IgD-negative memory B cell (primary cell): ENCODE measurements around the gene FAM83F. TPM values are rescaled to one million over a fixed set of nuclear protein-coding genes. Genes with fewer than 3 reads are reported as not detected.
A peak's percentile ranks its signal among the peaks of the same experiment; 100 is the strongest.

Source experiments
- H3K27ac Mint-ChIP-seq, 3 donors: one replicate each; pipeline ENCODE4 v1.8.0; 2020 to 2022; ENCODE audit warnings: mild to moderate bottlenecking in 3 of 3, mixed read lengths in 3 of 3, moderate library complexity in 1 of 3
- H3K27me3 Mint-ChIP-seq: one replicate; pipeline ENCODE4 v1.8.0; 2021; ENCODE audit warnings: mixed read lengths
- H3K36me3 Mint-ChIP-seq: one replicate; pipeline ENCODE4 v1.8.0; 2020; ENCODE audit warnings: mild to moderate bottlenecking, mixed read lengths
- H3K4me1 Mint-ChIP-seq, 3 donors: one replicate each; pipeline ENCODE4 v1.8.0; 2020 to 2022; ENCODE audit warnings: mixed read lengths in 3 of 3, mild to moderate bottlenecking in 1 of 3
- H3K4me3 Mint-ChIP-seq, 4 donors: one replicate each; pipeline ENCODE4 v1.8.0; 2020 to 2022; ENCODE audit warnings: mild to moderate bottlenecking in 4 of 4, mixed read lengths in 4 of 4, moderate library complexity in 3 of 4
- H3K9me3 Mint-ChIP-seq, 3 donors: one replicate each; pipeline ENCODE4 v1.8.0; 2020 to 2021; ENCODE audit warnings: mixed read lengths in 3 of 3, mild to moderate bottlenecking in 1 of 3
- polyA plus RNA-seq: library from polyadenylated mRNA; unstranded; fragments of 300-500 nt; fragmentation: Illumina TruSeq; gene quantifications from one replicate; pipeline ENCODE4 v1.2.3, GENCODE V29; 2021

The FAM83F gene
- polyA plus RNA-seq, 1 donor from 2014 or later, result not detected

DNA sequence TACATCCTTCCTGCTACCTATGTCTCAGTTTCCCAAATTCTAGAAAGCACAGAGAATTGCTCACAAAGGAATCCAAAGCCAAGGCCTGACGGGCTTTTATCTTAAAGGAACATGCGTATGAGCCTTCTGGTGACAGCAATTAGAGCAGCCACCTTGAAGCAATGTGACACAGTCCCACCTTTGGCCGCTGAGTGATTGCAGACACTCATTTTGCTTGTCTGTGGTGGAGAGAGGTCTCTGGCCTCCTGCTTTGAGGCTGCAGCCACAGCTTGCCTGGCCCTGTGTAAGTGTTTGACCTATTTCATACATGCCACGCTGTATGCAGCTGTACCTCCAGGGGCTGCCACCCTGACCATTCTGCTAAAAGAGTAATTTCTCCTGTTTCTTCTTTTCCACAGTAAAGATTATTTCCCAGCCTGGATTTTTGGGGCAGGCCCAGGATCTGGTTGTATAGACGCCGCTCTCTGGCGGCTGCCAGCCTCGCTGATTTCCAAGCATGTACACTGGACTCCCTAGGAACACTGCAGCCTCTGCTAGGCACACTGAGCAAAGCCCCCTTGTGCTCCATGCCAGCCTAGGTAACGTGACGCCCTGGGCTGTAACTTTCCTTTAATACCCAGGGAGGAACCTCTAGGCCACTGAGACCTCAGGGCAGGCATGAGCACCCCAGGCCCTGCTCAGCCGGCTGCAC lies 35.7 kb upstream of the FAM83F start:
- Mint-ChIP-seq H3K36me3 (peaks cover 11% of the 10 kb centered on the region), H3K27ac (peak overlapping the region in 1 of 3 donors; percentile 68), H3K27me3 (peaks cover 22% of the 10 kb centered on the region), H3K4me1 (peaks cover 12 to 16% (median 15%) of the 10 kb centered on the region in 3 donors), H3K9me3 (no peaks in the 10 kb centered on the region), H3K4me3 (no peak overlapping the region)

DNA sequence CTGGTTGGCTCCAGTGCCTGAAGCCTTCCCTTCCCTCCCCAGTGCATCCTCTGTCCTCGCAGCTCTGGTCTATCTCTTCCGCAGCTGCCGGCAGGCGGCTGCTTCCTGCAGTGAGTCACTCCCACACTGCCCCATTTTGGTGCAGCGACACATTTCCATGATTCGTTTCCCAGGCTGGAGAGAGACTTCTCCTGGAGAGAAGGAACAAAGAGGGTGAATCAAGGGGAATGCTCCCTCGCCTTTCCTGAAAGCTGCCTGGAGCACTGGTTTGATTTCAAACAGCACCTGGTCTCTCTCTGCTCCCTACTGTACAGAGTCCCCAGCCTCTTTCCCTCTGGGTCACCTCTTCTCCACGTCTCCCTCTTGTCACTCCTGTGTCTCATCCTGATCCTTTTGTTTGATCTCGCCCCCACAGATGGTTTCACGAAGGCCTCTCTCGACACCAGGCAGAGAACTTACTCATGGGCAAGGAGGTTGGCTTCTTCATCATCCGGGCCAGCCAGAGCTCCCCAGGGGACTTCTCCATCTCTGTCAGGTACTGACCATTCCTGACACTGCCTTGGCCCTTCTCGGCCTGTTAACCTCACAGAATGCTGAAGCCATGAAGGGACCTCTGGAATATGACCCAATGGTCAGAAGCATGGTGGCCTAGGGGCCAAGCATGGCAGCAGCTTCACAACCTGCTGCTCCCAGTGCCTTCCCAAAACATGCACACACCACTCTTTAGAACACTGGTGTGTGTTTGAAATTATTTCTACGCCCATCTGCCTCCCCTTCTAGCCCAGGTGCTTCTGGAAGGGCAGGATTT lies 34.9 kb upstream of the FAM83F start, which contains the start of gene TMA7B:
Gene TMA7B (plus strand): TSS at position 758 of the 808 bp plus-strand sequence. CDS start 3,978 bp downstream, outside the sequence.
- Mint-ChIP-seq H3K4me1 (peaks cover 12 to 16% (median 15%) of the 10 kb centered on the region in 3 donors), H3K27me3 (peaks cover 25% of the 10 kb centered on the region), H3K4me3 (peak within 1 kb of the TSS in 2 of 4 donors; percentile 41), H3K27ac (peak within 1 kb of the TSS; percentile 63 to 74 (median 68)), H3K36me3 (peaks cover 11% of the 10 kb centered on the region), H3K9me3 (no peaks in the 10 kb centered on the region)

- H3K27me3 Mint-ChIP-seq, result peaks cover 27% of the 10 kb centered on the region
- H3K9me3 Mint-ChIP-seq, result no peaks in the 10 kb centered on the region
- peaks cover 11% of the 10 kb centered on the region for H3K36me3 Mint-ChIP-seq
- H3K4me1 Mint-ChIP-seq, result peaks cover 12 to 16% (median 15%) of the 10 kb centered on the region in 3 donors
- peak overlapping the region in 1 of 4 donors; percentile 66 for H3K4me3 Mint-ChIP-seq
- H3K27ac Mint-ChIP-seq, result peak overlapping the region in 1 of 3 donors; percentile 74
Measured at GRCh38 chr22:39960791-39961746, 33.7 kb upstream of the FAM83F start.

DNA sequence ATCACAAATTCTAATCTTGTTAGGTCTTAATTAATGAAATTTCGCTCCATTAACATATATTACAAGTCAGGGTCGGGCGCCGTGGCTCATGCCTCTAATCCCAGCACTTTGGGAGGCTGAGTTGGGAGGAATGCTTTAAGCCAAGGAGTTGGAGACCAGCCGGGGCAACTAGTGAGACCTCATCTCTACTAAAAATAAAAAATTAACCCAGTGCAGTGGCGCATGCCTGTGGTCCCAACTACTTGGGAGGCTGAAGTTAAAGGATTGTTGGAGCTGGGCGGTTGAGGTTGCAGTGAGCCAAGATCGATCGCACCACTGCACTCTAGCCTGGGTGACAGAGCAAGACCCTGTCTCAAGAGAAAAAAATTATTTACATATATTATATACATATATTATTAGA lies 32.7 kb upstream of the FAM83F start:
- Mint-ChIP-seq H3K27me3 (peaks cover 23% of the 10 kb centered on the region), H3K36me3 (peaks cover 8% of the 10 kb centered on the region), H3K4me1 (peaks cover 7 to 11% (median 11%) of the 10 kb centered on the region in 3 donors), H3K4me3 (peak overlapping the region in 1 of 4 donors; percentile 66), H3K27ac (no peak overlapping the region), H3K9me3 (no peaks in the 10 kb centered on the region)

DNA sequence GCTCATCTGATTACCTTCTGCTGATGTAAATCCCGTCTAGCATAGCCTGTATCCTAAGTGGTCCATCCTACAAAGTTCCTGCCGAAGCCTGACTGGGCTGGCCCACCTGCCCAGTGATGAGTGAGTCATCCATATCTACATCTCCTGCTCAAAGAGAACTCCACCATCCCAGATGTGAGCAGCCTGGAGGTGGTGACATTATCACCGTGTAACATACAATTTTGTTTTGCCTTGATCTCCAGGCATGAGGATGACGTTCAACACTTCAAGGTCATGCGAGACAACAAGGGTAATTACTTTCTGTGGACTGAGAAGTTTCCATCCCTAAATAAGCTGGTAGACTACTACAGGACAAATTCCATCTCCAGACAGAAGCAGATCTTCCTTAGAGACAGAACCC lies 29.0 kb upstream of the FAM83F start:
- Mint-ChIP-seq H3K4me1 (peaks cover 2 to 6% (median 3%) of the 10 kb centered on the region in 3 donors), H3K4me3 (no peak overlapping the region), H3K27me3 (peaks cover 15% of the 10 kb centered on the region), H3K36me3 (peaks cover 8% of the 10 kb centered on the region), H3K9me3 (no peaks in the 10 kb centered on the region), H3K27ac (no peak overlapping the region)

DNA sequence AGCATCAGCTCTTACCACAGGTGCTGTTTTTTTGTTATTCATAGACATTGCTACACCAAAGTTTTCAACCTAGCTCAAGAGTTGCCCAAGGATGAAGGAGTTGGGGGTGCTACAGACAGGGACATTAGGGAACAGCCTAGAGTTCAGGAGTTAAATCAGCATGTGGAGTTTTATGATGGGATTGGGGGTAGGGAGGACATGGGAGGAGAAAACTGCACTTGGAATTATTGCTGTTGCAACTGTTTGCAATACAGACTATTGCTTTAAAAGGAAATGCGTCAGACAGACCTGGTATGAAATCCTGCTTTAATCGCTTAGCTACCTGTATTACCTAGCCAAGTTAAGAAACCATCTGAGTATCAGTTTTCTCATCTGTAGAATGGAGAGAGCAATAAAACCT lies 28.3 kb upstream of the FAM83F start:
- H3K36me3 Mint-ChIP-seq, result peaks cover 8% of the 10 kb centered on the region
- H3K9me3 Mint-ChIP-seq, result no peaks in the 10 kb centered on the region
- no peak overlapping the region for H3K27ac Mint-ChIP-seq
- H3K4me3 Mint-ChIP-seq, result no peak overlapping the region
- peaks cover 13% of the 10 kb centered on the region for H3K27me3 Mint-ChIP-seq
- peaks cover 2 to 5% (median 3%) of the 10 kb centered on the region in 3 donors for H3K4me1 Mint-ChIP-seq

DNA sequence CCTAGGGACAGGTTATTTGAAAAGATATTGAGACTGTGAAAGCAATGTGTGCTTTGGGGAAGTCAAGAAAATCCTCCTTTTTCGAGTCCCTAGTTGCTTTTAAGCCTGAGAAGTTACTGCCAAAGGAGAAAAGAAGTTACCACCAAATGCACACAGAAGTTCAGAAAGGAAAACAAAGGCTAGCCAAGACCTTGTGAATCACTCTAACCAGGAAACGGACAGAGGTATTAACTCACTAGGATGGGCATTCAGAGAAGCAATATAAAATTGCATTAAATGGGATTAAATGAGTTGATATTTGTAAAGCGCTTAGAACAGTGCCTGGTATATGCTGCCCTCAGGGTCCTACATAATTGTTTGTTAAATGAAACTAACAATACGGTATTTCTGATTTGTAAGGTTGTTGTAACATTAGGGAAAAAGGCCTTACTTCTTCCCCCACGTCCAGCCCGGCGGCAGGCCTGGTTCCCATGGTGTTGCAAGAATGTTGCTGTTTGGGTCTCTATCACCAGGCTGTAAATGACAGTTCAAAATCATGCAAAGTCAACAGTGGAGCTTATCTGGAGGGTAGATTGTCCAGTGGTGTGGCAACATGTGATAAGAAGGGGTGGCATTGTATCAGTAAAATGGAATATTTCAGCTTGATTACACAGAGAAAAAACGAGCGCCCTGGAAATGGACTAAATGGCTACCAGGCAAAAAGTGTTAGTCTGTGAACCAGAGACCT lies 27.5 kb upstream of the FAM83F start:
- Mint-ChIP-seq H3K4me3 (no peak overlapping the region), H3K36me3 (peaks cover 8% of the 10 kb centered on the region), H3K4me1 (no peaks in the 10 kb centered on the region), H3K27ac (peak overlapping the region in 1 of 3 donors; percentile 43), H3K9me3 (no peaks in the 10 kb centered on the region), H3K27me3 (peaks cover 11% of the 10 kb centered on the region)

DNA sequence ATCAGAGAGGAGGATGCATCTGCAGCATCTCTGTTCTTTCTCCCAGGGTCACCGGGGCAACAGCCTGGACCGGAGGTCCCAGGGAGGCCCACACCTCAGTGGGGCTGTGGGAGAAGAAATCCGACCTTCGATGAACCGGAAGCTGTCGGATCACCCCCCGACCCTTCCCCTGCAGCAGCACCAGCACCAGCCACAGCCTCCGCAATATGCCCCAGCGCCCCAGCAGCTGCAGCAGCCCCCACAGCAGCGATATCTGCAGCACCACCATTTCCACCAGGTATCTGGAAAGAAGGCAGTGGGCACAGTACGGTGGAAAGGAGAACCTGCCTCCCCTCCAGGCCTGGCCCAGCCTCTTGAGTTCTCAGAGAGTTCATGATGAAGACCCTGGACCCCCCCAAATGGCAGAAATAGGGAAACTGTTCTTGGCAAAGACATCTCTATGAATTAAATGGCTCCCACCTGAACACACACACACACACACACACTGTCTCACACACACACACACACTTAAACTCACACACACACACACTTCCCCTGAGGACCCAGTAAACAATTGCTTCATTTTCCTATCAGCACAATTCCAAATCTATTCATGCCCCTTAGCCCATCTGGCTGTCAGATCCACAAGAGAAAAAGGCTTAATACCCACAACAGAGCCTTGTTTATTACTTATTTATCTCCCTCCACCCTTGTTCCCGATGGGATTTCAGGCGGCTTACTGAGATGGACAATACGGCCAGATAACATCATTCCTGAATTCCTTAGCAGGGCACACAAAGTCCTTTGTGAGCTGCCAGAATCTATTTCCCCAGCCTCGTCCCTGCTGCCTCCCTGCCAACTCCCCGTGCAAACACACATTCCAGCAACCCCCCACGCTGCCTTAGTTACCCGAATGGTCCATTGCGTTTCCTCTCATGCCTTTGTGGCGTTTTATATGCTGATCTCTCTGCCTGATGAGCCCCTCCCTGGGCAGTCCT lies 26.5 kb upstream of the FAM83F start:
- Mint-ChIP-seq H3K27me3 (peaks cover 11% of the 10 kb centered on the region), H3K9me3 (no peaks in the 10 kb centered on the region), H3K4me1 (no peaks in the 10 kb centered on the region), H3K36me3 (peaks cover 6% of the 10 kb centered on the region), H3K4me3 (no peak overlapping the region), H3K27ac (no peak overlapping the region)

DNA sequence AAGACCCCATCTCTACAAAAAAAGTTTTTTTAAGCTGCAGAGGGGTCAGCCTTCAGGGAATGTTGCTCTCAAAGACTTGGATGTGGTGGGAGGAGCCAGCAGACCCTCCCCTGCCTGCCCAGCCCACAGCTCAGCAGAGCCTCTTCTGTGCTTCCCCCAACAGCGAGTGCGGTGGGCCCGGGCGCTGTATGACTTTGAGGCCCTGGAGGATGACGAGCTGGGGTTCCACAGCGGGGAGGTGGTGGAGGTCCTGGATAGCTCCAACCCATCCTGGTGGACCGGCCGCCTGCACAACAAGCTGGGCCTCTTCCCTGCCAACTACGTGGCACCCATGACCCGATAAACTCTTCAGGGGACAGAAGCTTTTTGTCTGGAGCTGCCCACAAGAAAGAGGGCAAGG lies 24.0 kb upstream of the FAM83F start:
- no peaks in the 10 kb centered on the region for H3K4me1 Mint-ChIP-seq
- H3K4me3 Mint-ChIP-seq, result no peak overlapping the region
- H3K27ac Mint-ChIP-seq, result no peak overlapping the region
- peaks cover 9% of the 10 kb centered on the region for H3K27me3 Mint-ChIP-seq
- no peaks in the 10 kb centered on the region for H3K9me3 Mint-ChIP-seq
- peaks cover 5% of the 10 kb centered on the region for H3K36me3 Mint-ChIP-seq

DNA sequence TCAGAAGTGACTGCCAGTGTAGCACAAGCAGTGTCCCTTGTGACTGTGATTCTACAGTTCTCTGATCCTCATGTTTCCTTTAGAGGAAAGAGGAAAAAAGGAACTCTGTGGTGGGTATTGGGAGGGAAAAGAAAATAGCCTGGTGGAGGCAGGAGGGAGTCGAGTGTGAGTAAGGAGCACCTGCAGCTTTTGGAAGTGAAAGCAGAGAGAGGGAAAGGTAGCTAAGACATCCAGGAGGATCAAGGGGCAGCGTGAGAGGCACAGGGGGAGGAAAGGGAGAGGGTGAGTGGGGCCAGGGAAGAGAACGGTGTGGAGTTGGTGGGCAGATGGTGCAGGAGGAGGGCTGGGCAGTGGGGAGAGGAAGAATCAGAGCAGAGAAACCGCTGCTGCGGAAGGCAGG lies 22.1 kb upstream of the FAM83F start:
- H3K4me3 Mint-ChIP-seq, result no peak overlapping the region
- H3K27ac Mint-ChIP-seq, result peak overlapping the region in 1 of 3 donors; percentile 26
- peaks cover 6% of the 10 kb centered on the region for H3K36me3 Mint-ChIP-seq
- peaks cover 10% of the 10 kb centered on the region for H3K27me3 Mint-ChIP-seq
- H3K9me3 Mint-ChIP-seq, result no peaks in the 10 kb centered on the region
- H3K4me1 Mint-ChIP-seq, result no peaks in the 10 kb centered on the region

- H3K4me3 Mint-ChIP-seq, result no peak overlapping the region
- H3K27me3 Mint-ChIP-seq, result peaks cover 15% of the 10 kb centered on the region
- peaks cover 6% of the 10 kb centered on the region for H3K36me3 Mint-ChIP-seq
- H3K9me3 Mint-ChIP-seq, result no peaks in the 10 kb centered on the region
- H3K4me1 Mint-ChIP-seq, result no peaks in the 10 kb centered on the region
- no peak overlapping the region for H3K27ac Mint-ChIP-seq
Measured at GRCh38 chr22:39973656-39974055, 21.1 kb upstream of the FAM83F start.

DNA sequence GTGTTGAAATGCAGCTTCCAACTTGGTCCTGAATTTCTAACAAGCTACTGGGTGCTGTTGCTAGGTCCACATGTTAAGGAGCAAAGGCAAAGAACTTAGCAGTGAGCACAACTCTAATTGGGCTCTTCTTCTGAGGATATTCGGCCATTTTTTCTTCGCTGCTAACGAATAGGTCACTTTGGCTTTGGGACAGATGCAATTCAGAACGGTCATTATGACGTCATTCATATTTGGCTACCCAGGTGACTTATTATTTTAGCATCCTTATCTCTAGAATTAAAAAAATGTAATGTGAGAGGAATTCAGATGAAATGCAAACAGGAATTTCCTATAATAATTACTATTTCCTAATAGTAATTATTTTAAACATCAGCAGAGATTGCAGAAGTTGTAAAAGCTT lies 20.7 kb upstream of the FAM83F start:
- H3K9me3 Mint-ChIP-seq, result no peaks in the 10 kb centered on the region
- peaks cover 16% of the 10 kb centered on the region for H3K27me3 Mint-ChIP-seq
- no peaks in the 10 kb centered on the region for H3K4me1 Mint-ChIP-seq
- H3K4me3 Mint-ChIP-seq, result no peak overlapping the region
- no peak overlapping the region for H3K27ac Mint-ChIP-seq
- H3K36me3 Mint-ChIP-seq, result peaks cover 6% of the 10 kb centered on the region

DNA sequence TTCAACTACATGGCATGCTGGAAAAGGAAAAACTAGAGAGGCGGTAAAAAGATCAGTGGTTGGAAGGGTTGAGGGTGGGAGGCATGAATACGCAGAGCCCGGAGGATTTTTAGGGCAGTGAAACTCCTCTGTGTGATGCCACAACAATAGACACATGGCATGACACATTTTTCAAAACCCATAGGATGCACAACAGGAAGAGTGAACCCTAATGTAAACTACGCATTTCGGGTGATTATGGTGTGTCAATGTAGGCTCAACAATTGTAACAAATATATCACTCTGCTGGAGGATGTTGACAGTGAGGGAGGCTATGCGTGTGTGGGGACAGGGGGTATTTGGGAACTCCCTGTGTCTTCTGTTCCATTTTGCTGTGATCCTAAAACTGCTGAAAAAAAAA lies 15.7 kb upstream of the FAM83F start:
- peaks cover 26% of the 10 kb centered on the region for H3K27me3 Mint-ChIP-seq
- H3K4me1 Mint-ChIP-seq, result no peaks in the 10 kb centered on the region
- H3K36me3 Mint-ChIP-seq, result peaks cover 1% of the 10 kb centered on the region
- H3K9me3 Mint-ChIP-seq, result no peaks in the 10 kb centered on the region
- no peak overlapping the region for H3K4me3 Mint-ChIP-seq
- H3K27ac Mint-ChIP-seq, result no peak overlapping the region
